IPS-NIHi11 (cell line): ENCODE results near the gene PABPC4L.
"Not testable (repeated sequence)": the region's sequence is repeated elsewhere in the genome, so short reads cannot be mapped to it uniquely, and the experiment has no call there.

Source experiments
- DNase-seq: peaks from one replicate; pipeline ENCODE4 v3.0.0; 2012; ENCODE audit warnings: mixed read lengths, low spot score

PABPC4L gene

GRCh38 chr4:134201216-134202161 lies at the start of gene PABPC4L:
Gene PABPC4L, minus strand, starts transcription at chr4:134201789. Its CDS starts 770 bp downstream, at chr4:134201019.
- DNase-seq: peak; percentile 76

- DNase-seq: no peak
Measured at GRCh38 chr4:134251322-134251721, 49.7 kb upstream of the PABPC4L start.

GRCh38 chr4:134243742-134244713 lies 42.4 kb upstream of the PABPC4L start:
- DNase-seq: no peak

GRCh38 chr4:134219043-134219442 lies 17.5 kb upstream of the PABPC4L start:
- DNase-seq: no peak

- DNase-seq: no peak
Measured at GRCh38 chr4:134216411-134216810, 14.8 kb upstream of the PABPC4L start.

GRCh38 chr4:134215620-134216344 lies 14.2 kb upstream of the PABPC4L start:
- DNase-seq: no peak

- DNase-seq: not testable (repeated sequence)
Measured at GRCh38 chr4:134207955-134208354, 6.4 kb upstream of the PABPC4L start.

- no peak for DNase-seq
Measured at GRCh38 chr4:134202166-134202956, 772 bp upstream of the PABPC4L start.

GRCh38 chr4:134200811-134201215 lies 776 bp downstream of the PABPC4L start:
- peak; percentile 12 for DNase-seq

- no peak for DNase-seq
Measured at GRCh38 chr4:134189949-134190348, 11.6 kb downstream of the PABPC4L start.

- DNase-seq: no peak
Measured at GRCh38 chr4:134189480-134189879, 12.1 kb downstream of the PABPC4L start.

GRCh38 chr4:134178706-134179105 lies 22.9 kb downstream of the PABPC4L start:
- no peak for DNase-seq

GRCh38 chr4:134174271-134174670 lies 27.3 kb downstream of the PABPC4L start:
- DNase-seq: no peak

GRCh38 chr4:134160211-134160610 lies 41.4 kb downstream of the PABPC4L start:
- no peak for DNase-seq

- no peak for DNase-seq
Measured at GRCh38 chr4:134154097-134154496, 47.5 kb downstream of the PABPC4L start.

GRCh38 chr4:134147941-134148340 lies 53.6 kb downstream of the PABPC4L start:
- no peak for DNase-seq
